ENCODE results near the gene MAN1B1.
"Not testable (repeated sequence)": the region's sequence is repeated elsewhere in the genome, so short reads cannot be mapped to it uniquely, and the experiment has no call there.

The MAN1B1 gene

GRCh38 chr9:137112564-137113384 lies 26.0 kb downstream of the MAN1B1 start:
- DNase-seq: no peak

- no peak for DNase-seq
These were observed 26.8 kb downstream of the MAN1B1 start for GRCh38 chr9:137113385-137114159.

- no peak for DNase-seq
These were observed 27.4 kb downstream of the MAN1B1 start for GRCh38 chr9:137114220-137114612.

GRCh38 chr9:137114613-137115393 lies 28.0 kb downstream of the MAN1B1 start, which contains the start of gene DPP7:
TSS of gene DPP7 (minus strand) at chr9:137114733. CDS start at chr9:137114713, 20 bp downstream.
- DNase-seq: no peak

- no peak for DNase-seq
These were observed 28.7 kb downstream of the MAN1B1 start for GRCh38 chr9:137115394-137116026.

GRCh38 chr9:137116027-137116507 lies 29.3 kb downstream of the MAN1B1 start:
- no peak for DNase-seq

- DNase-seq: no peak
These were observed 29.9 kb downstream of the MAN1B1 start for GRCh38 chr9:137116728-137117127.

GRCh38 chr9:137117269-137117731 lies 30.5 kb downstream of the MAN1B1 start:
- no peak for DNase-seq

GRCh38 chr9:137118092-137118603 lies 31.4 kb downstream of the MAN1B1 start:
- DNase-seq: not testable (repeated sequence)

GRCh38 chr9:137121927-137122795 lies 35.4 kb downstream of the MAN1B1 start:
- DNase-seq: not testable (repeated sequence)

GRCh38 chr9:137122796-137123467 lies 36.1 kb downstream of the MAN1B1 start:
- DNase-seq: not testable (repeated sequence)

- no peak for DNase-seq
These were observed 36.7 kb downstream of the MAN1B1 start for GRCh38 chr9:137123468-137123837.

GRCh38 chr9:137123952-137124462 lies 37.2 kb downstream of the MAN1B1 start:
- DNase-seq: not testable (repeated sequence)

GRCh38 chr9:137126786-137127185 lies 40.0 kb downstream of the MAN1B1 start:
- no peak for DNase-seq

- DNase-seq: no peak
These were observed 40.7 kb downstream of the MAN1B1 start for GRCh38 chr9:137127301-137128157.

GRCh38 chr9:137128158-137128861 lies 41.5 kb downstream of the MAN1B1 start:
- DNase-seq: no peak

GRCh38 chr9:137128862-137129455 lies 42.2 kb downstream of the MAN1B1 start:
- no peak for DNase-seq
